Fibroblast of the conjunctiva (primary cell): Measurements from ENCODE around the gene OOSP4A.
"Not testable (repeated sequence)": the region's sequence is repeated elsewhere in the genome, so short reads cannot be mapped to it uniquely, and the experiment has no call there.

Experiments
- DNase-seq: peaks from one replicate; pipeline ENCODE4 v3.0.0-alpha.2; 2010; ENCODE audit warnings: low read depth

The OOSP4A gene

DNA sequence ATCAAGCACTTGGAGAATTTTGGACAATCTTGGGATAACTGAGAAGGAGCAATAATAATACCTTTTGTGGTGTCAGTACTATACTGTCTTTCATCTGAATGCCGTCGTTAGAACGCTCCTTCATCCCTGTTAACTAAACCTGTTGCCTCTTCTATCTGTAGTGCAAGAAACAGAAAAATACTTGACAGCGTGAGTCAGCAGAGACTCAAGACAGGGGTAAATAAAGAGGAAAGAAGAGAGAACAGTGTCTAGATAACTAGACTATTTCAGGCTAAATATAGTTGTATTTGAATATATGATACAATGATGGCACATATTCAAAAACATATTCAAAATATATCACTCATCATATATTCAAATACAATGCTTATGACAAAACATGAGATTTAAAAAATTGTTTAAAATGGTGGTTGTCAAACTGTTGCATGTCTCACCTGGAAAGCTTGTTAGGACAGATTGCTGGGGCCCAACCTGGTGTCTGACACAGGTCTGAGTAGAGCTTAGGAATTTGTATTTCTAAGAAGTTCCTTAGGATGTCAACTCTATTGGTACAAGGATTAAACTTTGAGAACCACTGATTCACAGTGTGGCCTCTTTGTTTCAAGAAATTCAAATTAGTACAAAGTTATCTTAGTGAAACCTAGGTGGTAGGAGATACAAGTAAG is 17.4 kb downstream of the OOSP4A start:
- no peak for DNase-seq

DNA sequence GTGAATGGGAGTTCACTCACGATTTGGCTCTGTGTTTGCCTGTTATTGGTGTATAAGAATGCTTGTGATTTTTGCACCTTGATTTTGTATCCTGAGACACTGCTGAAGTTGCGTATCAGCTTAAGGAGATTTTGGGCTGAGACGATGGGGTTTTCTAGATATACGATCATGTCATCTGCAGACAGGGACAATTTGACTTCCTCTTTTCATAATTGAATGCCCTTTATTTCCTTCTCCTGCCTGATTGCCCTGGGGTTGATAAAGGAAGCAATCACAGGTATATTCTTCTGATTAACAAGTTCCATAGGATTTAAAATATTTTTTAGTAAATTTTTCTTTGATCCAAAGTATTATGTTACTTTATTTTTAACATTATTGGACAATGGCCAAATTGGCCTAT is 18.2 kb downstream of the OOSP4A start:
- not testable (repeated sequence) for DNase-seq

DNA sequence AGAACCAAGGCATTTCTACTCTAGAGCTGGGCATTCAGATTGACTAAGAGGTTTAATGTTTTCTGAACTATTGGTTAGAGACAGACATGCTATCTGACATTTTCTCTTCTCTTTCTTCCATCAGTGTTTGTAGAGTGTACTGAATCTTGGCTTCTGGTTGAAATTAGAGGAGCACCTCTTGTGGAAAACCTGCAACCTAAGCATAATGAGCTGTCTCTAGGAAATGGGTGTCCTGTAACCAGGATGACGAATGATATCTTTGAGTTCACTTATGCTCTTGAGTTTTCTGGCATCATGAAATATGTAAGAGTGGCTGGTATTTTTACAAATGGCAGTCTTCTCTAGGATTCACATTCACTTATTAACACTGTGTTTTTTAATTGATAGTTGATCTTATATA is 19.4 kb downstream of the OOSP4A start:
- DNase-seq: no peak

DNA sequence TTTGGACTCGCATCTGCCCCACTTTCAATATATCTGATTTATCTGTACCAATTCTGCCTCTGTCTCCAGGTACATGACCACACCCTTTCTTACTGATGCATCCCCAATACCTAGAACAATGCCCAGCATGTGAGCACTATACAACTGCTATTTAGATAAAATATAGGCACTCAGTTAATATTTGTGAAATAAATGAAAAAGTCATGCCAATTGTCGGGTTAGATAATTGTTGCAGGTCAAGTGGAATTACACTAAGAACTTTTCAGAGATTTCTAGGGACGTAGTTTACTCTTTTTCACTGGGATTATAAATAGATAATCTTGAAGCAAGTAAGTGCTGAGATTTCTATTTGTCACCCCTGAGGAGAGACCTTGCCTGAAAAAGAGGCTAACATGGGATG is 20.5 kb downstream of the OOSP4A start:
- DNase-seq: no peak

DNA sequence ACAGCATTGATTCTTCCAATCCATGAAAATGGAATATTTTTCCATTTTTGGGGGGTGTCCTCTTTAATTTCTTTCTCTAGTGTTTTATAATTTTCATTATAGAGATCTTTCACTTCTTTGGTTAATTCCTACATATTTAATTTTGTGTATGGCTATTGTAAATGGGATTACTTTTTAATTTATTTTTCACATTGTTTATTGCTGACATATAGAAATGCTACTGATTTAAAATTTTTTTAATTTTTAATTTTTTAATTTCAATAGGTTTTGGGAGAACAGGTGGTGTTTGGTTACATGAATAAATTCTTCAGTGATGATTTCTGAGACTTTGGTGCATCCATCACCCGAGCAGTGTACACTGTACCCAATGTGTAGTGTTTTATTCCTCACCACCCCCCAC is 26.6 kb downstream of the OOSP4A start:
- DNase-seq: no peak

DNA sequence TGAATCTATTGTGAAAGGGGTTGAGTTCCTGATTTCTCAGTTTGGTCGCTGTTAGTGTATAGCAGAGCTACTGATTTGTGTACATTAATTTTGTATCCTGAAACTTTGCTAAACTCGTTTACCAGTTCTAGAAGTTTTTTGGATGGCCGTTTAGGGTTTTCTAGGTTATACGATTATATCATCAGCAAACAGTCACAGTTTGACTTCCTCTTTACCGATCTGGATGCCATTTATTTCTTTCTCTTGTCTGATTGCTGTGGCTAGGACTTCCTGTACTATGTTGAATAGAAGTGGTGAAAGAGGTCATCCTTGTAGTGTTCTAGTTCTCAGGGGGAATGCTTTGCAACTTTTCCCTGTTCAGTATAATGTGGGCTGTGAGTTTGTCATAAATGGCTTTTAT is 28.6 kb downstream of the OOSP4A start:
- DNase-seq: no peak

DNA sequence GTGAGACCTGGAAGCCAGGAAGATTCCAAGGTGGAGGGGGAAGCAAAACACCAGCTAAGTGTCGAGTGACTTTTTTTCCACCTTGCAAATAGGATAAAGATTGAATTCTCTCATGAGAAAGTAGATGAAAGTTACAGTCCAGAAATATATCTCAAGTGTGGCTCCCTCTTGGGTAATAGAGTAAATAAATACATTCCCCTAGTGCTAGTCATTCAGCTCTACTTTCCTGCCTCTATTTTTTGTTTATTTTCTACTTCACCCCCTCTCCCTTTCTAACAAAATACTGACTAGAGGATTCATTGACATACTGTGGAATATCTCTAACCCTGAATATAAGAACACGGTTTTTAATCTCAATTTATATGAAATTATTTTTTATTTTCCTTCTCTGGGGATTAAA is 34.0 kb downstream of the OOSP4A start:
- DNase-seq: no peak

DNA sequence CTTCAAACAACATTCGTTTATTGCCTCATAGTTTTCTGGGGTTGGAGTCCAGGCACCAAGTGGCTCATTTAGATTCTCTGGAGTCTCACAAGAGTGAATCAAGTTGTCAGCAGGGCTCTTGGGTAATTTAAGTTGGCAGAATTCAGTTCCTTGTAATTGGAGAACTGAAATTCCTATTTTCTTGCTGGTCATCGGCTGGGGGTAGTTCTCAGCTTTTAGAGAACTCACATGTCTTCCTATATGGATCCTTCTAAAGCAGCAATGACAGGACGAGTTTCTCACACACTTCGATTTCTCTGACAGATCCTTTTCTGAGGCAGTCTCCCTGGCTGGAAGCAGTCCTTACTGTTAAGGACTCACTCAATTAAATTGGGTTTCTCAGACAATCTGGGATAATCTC is 35.9 kb downstream of the OOSP4A start:
- no peak for DNase-seq

DNA sequence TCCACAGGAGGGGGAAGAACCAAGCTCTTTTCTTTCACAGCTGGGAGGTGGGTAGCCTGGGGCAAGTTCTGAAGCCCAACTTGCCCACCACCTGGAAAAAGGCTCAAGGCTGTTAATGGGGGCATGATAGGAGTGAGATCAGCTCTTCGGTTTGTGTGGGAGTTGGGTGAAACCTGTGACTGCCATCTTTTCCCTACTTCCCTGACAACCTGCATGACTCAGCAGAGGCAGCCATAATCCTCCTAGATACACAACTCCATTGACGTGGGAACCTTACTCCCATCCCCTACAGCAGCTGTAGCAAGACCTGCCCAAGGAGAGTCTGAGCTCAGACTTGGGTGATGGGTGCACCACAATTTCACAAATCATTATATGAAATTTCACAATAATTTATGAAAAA is 39.9 kb downstream of the OOSP4A start:
- no peak for DNase-seq

DNA sequence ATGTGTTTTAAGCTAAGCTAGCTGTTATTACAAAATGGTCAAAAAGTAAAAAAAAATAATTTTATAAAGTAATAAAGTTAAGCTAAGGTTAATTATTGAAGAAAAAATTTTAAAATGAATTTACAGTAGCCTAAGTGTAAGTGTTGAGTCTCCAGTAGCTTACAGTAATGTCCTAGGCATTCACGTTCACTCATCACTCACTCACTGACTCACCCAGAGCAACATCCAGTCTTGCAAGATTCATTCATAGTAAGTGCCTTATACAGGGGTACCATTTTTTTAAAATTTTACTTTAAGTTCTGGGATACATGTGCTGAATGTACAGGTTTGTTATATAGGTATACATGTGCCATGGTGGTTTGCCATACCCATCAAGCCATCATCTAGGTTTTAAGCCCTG is 41.5 kb downstream of the OOSP4A start:
- DNase-seq: no peak

DNA sequence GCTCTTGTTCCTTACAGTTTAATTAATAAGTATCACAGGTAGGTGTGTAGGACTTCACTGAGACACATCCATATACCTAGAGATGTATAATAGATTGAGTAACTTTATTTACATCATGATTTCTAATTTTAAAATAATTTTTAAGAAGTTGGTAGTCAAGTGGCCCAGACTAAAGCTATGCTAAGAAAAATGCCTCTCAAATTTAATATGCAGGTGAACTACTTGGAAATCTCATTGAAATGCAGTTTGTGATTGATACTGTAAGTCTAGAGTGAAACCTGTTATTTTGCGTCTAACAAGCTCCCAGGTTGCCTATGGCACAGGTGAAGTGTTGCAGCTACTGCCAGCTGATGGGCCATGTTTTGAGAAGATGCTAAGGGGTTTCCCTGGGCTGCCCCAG is 53.0 kb downstream of the OOSP4A start, which contains the start of gene OOSP4B:
Gene OOSP4B (plus strand): TSS at position 301 of the 400 bp plus-strand sequence.
- no peak for DNase-seq

DNA sequence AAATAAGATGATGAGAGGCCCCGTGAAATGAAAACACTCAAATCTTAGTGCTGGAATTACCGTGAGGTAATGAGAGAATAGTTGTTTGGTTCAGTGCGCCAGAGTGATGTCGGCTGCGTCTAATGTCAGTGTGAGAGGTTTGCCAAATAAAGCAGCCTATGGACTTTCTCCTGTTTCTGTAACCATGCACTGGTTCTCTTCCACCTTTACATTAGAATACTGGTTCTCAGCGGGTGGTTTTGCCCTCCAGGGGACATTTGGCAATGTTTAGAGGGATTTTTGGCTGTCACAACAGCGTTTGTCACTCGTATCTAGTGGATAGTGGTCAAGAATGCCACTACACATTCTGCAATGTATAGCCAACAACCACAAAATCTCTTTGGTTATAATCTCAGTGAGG is 54.2 kb downstream of the OOSP4A start:
- DNase-seq: no peak
